COLO668 (cell line): ENCODE results near the gene THRA.
A peak's percentile ranks its signal among the peaks of the same experiment; 100 is the strongest.

Experiments used
- DNase-seq: peaks from one replicate; lab custom pipeline; 2025; ENCODE audit not compliant: unreplicated experiment; lab: John Stamatoyannopoulos, UW

Gene THRA

DNA sequence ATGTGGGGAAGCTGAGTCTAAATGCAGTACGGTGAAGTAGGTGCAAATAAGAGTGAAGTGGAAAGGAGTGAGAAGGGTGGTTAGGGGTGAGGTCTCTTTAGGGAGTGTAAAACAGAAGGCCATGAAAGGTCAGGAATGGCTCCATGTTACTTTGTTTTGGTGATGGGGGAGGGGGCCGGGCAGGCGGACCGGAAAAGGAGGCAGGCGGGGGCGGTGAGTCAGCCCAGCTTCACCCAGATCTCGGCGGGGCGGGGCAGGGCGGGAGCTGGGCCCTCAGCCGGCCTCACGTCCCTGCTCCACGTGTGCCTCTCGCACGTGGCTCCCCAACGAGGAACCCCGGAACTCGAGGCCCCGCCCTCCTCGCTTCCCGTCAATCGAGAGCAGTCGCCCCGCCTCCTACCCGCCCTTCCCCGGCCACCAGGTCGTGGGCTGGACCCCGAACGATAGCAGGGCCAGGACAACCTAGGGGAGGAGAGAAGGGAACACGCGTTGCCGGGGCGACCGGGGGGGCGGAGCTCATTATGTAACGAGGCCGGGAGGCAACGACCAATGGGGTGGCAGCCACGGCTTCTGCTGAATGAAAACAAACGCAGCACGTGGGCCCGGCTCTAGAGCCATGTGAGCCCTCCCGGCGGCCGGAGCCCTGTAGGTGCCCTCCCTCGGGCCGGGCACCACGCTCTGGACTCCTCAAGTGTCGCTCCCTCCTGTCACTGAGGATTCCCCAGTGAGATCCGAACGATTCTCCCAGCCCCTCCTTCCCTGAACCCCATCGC is 36.3 kb downstream of the THRA start:
- peak; percentile 98 for DNase-seq

DNA sequence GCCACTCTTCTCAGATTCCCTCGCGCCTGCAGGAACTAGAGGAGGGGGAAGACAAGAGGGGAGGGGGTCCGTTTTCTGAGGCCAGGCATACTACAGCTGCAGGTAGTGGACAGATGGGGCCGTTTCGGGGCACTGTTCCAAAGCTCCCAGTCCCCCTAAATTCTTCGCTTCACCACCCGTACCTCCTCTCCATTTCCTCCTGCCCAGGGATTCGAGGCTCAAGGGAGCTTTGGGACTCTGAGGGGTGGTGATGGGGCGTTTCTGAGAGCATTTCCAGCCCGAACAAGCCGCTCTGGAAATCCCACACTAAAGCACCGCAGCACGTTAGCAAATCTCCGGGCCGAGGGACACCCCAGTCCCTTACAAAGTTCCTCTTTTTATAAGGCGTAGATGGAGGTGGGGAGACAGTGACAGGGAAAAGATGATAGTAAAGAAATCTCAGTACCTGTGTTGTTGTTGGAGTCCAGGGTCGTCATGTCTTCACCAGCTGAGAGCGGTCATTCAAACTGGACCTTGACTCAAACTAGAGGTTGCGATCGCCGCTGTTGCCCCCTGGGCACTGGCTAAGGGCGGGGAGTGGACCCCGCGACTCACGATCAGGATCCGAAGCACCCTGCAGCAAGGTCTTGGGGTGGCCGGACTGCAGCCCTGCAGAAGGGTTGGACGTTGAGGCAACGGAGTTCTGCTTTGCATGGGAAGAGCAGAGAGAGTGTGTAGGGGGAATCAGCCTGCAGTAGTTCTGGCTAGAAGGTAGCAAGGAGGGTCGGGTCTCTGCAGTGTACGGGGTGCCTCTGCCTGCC is 37.1 kb downstream of the THRA start:
- DNase-seq, result no peak

DNA sequence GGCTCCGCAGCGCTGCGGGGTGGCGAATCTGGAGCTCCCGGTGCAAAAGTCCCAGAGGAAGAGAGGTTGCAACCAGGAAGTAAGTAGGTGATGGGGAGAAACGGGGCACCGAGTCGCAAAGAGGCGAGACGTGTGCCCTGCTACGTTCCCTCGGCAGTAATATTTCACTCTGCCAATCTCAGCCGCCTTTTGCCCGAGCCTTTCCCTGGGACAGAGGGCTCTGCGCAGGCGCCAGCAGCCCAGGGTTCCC is 37.6 kb downstream of the THRA start, which contains the start of gene NR1D1:
Gene NR1D1 (minus strand): TSS at position 171 of the 250 bp plus-strand sequence. CDS start 495 bp downstream, outside the sequence.
- DNase-seq, result no peak

DNA sequence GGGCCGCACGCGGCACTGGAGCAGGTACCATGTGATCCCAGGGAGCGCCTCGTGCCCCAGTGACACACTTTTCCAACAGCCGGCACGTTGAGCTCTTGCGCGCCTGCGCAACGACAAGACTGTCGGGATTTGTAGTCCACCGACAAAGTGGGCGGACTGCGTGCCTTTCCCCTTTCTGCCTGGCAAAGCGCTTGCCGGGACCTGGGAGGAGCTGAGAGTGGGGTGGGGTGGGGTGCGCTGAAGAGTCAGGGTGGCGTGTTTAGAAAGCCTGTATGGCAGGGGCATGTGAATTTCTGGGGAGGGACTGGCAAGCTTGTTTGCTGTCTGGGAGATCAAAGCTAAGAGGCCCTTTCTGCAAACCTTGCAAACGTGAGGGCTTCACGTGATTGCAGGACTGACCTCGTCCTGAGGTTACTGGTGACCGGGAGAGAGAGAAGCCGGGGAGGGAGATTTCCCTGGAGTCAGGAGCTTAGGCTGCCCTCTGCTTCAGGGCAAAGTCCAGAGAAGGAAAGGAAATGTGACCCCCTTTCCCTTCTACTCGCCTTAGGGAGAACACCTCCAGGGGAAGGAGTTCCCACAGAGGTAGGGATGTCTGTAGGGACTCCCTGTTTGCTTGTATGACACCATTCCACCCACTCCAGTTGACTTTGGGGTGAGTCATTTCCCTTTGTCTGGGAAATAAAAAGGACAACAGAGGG is 38.1 kb downstream of the THRA start:
- DNase-seq, result peak; percentile 93

DNA sequence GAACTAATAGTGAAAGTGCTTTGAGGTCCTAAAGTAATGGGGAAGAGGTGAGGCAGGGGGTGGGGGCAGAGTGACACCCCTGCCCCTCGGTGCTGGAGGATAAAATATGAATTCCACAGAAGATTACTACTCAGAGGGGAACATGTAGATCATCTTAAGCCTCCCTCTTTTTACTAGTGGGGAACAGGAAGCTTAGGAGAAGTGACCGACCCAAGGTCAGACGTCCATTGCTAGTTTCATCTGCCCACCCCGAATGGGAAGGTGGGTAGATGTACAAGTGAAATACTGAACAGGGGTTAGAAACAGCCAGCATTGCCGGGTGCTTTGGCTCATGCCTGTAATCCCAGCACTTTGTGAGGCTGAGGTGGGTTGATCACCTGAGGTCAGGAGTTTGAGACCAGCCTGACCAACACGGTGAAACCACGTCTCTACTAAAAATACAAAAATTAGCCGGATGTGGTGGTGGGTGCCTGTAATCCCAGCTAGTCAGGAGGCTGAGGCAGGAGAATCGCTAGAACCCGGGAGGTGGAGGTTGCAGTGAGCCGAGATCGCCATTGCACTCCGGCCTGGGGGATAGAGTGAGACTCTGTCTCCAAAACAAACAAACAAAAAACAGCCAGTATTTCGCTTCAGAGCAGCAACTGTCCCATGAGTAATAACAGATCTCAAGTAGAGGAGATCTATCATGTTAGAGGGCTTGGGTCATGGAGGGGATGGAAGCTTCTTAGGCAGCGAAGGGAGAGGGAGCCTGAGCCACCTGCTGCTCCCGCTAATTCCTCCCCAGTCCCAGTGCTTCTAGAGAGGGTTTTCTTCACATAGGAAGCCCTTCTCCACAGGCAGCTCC is 38.8 kb downstream of the THRA start:
- DNase-seq, result no peak

DNA sequence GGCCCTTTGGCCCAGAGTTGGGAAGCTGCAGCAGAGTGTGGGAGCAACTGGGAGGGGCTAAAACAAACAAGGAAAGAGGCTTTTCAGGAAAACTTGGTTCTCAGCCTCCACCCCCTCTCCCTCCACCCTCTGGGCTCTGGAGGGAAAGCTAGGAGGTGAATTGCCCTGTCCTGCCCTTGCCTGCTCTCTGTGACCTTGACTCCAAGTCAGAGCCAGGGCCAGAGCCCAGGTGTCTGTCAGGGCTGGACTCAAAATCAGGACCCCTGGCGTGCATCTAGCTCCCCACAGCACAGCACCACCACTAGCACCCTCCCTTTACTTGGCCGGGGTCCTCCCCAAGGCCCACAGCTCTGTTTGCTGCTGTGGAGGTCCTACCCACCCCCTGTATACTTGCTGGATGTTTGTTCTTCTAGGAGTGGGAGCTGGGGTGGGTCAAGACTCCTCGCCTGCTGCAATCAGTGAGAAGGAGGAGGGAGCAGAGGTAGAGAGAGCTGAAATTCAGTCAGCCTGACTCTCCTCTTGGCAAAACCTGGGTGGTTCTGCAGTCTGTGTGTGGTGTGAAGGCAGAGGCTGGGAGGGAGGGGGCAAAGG is 40.4 kb downstream of the THRA start:
- no peak for DNase-seq

DNA sequence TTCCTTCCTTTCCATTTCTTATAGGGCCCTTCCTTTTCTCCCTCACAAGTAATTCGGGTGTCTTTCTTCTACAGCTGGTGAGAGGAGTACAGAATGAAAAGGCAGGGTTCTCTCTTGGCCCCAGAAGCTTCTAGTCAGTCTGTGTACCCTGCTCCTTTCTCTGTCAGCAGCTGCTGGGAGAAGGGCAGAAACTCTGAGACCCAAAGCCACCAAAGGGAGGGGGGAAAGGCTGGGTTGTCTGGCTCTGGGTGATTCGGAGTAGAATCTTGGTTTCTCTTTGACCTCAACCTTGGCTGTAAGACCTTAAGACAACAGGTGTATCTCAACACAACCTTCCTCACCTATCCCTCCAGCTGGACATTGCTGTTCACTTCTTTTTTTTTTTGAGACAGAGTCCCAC is 40.9 kb downstream of the THRA start:
- DNase-seq, result no peak

DNA sequence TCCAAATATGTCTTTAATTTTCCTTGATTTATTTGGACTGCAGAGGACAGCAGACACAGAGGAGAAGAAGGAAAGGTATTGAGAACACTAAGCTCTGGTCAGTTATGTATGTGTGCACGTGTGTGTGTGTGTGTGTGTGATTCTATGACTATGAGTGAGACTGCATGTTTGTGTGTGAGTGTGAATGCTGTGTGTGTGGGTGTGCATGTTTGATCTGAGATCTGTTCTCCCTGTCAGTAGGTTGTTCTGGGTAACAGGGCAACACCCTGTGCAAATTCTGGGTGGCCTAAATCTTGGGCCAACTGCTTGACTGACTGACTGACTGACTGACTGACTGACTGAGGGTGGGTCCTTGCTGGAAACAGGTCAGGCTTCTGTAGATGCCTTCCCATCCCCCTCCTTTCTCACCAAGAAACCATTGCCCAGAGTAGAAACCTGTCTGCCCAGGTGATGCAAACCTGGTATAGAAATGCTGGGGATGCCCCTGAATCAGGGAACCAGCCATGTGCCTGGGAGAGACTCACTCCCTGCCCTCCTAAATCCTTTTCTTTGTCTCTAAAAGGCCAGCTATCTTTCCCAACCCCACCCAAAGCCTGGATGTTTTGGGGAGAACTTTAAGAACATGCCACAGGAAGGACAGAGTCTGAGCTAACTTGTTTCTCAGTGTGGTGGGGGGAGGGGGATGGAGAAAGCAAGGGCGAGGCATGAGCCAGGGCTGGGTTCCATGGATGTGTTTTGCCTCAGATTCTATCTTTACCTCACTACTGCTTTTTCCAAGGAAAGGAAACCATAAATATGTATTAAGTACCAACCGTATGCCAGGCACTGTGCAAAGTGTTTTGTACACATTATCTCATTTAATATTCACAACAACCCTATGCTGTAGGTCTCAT is 42.1 kb downstream of the THRA start:
- no peak for DNase-seq

DNA sequence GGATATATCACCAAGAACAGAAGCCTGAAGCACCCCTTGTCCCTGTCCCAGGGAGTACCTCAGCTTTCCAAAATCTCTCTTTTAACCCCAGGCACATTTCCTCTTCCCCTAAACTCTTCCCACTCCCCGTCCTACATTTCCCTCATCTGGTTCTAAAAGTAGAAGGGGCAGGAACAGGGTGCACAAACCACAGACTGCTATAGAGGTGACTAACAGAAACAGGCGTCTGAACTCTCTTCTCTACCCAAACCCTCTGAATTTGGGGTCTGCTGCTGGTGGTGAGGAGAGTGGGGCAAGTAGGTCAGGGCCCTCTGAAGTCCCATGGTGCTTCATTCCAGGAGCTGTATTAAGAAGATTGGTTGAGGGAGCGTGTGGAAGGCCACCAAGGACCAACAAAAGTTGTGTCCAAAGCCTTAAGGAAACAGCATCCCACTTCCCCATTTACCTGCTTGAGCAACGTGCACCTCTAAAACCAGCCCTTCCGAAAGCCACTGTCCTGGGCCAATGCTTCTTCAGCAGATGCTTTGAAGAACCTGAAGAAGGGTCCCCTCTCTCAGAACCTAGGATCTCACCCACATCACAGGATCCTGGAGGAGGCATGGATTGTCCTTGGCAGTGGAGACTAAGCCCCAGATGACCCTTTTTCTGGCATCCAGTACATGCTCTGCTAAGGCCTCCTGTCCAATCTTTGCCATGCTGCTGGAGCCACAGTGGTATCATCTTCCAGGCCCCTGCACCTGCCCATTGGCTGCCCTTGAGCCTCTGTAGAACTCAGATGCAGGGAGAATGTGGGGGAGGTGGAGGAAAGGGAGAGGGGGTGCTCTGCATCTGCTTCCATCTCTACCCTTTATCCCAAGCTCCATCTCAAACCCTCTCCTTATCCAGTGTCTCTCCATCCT is 43.3 kb downstream of the THRA start:
- DNase-seq, result no peak

DNA sequence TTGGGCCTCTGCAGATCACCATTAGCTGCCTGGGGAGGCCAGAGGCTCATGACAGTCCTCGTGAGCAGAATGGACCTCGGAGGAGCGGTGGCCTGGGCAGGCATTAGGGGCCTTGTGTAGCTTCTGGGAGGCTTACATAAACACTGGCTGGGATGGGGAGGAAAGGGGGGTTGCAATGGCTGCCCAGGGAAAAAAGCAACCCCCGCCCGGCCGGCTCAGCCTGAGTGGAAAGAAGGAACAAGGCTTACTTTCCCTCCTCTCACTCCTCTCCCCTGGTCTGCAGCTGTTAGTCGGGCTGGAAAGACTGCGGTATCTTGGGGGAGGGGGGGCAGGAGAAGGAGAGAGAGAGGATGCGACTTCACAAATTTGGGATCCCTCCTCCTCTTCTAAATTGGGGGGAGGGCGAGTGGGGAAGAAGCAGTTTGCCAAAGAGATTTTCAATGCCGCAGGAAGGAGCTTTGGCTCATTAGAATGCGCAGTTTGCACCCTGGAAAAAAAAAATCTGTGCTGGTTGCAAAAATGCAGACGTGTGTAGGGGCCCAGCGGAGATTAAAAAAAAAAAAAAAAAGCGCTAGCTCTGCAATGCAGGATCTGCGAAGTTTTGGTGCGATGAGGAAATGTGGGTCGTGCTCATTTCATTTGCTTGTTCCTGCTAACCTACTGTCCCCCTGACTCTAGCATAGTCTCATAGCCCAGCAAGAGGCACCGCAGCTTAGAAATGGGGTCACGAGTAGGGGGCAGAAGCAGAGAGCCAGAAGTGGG is 44.2 kb downstream of the THRA start:
- no peak for DNase-seq

DNA sequence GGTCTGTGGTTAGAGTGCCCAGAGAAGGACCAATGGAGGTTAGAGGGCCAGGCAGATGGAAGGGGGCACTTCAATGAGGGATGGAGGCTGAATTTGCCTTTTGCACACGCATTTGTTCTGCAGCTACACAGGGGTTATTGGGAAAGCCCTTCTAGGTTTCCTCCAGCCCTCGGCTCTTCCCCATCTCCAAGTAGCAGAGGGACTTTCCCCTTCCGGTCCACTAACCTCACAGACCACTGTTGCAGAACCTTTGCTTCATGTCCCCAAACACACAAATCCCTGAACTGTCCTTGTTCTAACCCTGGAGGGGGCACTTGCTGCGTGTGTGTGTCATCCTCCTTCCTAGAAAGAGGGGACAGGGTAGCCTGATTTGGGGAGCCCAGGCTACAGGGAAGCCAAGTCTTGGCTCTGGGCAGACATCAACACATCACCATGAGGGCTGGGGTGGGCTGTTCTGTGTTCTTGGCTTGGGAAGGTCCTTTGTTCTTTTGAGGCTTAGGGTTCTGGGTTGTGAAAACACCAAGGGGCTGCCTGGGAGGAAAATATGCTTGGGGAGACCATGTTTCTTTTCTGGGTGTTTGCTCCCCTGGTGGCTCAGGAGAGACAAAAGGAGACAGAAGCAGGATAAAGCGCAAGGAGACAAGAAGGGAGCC is 44.9 kb downstream of the THRA start:
- DNase-seq, result no peak

DNA sequence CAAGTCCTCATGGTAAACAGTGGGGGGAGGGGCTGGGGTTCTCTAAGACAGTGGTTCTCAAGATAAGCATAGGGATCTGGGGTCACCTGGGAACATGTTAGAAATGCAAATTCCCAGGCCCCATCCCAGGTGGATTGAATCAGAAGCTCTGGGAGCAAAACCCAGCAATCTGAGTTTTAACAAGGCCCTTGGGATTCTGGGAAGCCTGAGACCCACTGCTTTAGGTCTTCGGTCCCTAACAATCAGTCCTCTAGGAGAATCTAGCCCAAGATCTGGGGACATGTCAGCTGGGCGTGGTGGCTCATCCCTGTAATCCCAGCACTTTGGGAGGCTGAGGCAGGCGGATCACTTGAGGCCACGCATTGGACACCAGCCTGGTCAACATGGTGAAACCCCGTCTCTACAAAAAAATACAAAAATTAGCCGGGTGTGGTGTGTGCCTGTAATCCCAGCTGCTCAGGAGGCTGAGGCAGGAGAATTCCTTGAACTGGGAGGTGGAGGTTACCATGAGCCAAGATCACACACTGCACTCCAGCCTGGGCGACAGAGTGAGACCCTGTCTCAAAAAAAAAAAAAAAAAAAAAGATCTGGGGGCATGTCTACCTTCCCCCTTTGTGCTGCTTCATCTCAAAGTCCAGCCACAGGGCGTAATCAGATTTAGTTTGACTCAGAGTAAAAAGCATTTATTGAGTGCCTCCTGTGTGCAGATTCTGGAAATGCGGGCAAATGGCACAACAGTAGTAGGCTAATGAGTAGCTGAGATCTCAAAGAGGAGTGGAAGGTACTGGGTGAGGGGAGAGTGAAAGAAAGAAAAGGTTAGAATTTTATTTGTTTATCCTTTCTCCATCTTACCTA is 46.4 kb downstream of the THRA start:
- no peak for DNase-seq

DNA sequence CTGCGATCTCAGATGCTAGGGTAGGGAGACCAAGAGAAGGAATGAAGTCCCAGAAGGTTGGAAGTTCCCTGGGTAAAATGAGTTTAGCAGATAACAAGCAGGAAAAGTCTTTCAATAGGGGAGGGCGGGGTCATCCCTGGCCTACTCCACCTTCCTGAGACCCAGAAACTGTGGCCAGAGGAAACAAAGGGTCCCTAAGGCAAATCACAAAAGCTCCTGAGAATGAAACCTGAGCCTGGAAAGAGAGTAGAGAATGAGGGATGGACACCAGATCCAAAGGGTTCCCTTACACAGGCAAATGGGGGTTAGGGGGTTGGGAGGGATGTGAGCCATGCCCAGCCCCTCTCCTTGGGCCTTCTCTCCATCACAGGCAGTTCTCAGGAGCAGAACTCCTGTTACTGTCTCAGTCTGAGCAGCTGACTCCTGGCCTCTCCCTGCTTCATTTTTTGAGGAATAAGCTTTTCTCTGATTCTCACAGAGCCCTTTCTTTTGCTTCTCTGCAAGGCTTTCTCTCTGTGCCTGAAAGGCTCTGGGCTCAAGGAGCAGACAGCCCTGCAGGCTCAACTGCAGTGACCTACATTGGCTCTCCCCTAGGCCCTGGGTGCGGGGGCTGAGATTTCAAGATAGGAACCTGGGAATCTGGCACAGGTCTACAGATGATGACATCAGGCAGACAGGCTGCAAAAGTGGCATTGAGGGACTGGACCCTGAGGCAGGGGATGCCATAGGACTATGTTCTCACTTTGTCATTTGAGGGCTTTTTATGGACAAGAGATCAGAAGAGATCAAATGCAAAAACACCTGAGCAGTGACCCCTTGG is 47.5 kb downstream of the THRA start:
- DNase-seq, result no peak

DNA sequence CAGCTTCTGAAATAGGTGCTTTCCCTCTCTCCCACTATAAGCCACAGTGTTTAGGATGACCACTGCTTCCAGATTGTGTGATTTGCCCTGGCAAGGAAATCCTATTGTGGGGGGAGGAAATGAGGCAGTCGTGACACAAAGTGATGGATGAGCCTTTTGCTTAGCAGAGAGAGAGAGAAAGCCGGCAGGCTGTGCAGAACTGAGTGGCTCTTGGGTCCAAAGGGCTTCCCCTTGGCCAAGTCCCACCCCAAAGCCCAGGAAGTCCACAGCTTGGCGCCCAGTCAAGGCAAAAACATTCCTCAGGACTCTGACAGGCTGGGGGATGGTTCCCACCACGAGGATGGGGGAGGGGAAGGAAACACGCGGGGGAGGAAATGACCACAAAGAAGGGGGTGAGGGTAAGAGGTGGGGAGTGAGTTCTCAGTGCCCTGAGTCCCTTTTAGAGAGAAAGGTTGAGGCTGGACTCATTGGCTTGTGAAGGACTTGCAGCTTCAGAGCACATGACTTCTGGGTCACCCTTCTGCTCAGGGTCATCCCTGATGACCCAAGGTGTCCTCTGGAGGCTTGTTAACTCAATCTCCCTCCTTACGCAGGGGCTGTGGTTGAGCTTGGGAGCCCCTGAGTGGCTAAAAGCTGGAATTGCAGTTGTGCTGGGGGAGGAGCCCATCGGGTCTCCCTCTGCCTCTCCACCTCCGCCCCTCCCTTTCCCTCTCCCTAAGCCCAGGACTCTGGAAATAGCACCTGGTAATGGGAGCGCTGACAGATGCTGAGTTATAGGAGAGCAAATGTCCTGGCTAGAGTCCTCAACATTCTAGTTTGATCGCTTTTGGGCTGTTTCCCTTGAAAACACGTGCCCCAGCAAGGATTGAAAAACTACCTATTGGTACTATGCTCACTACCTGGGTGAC is 48.7 kb downstream of the THRA start:
- peak; percentile 77 for DNase-seq
